Naive thymus-derived CD4-positive, alpha-beta T cell (primary cell): ENCODE measurements around the gene RPL31. TPM values are rescaled to one million over a fixed set of nuclear protein-coding genes. Genes with fewer than 3 reads are reported as not detected.

Source experiments
- ATAC-seq: fragments of 150-1000 bp; cut with Tn5 transposase; 2 replicates; pipeline ENCODE4 v1.10.0; 2021; ENCODE audit warnings: mild to moderate bottlenecking, moderate library complexity
- CTCF ChIA-PET: fragments of 350-600 bp; sonication (Branson Sonifier 250); formaldehyde crosslinking; loops from one replicate; lab custom pipeline; 2021; ENCODE audit warnings: antibody characterized with exemption; lab: Charles Lee
- POLR2A ChIA-PET: fragments of 350-600 bp; sonication (Branson Sonifier 250); formaldehyde crosslinking; loops from one replicate; lab custom pipeline; 2021; ENCODE audit warnings: antibody characterized with exemption, inconsistent platforms; lab: Charles Lee
- DNase-seq, 9 donors: peaks; one replicate each; pipeline versions ENCODE4 v3.0.0 to v3.0.0-alpha.2; 2020 to 2022; ENCODE audit warnings: mixed read lengths in 1 of 9
- H3K27ac ChIP-seq: one replicate; pipeline ENCODE4 v1.7.0; 2013; ENCODE audit warnings: mild to moderate bottlenecking, low read depth, low read length, moderate library complexity
- H3K27me3 ChIP-seq, 2 donors: one replicate each; pipeline ENCODE4 v1.7.0; 2013; ENCODE audit warnings: low read length in 2 of 2, mild to moderate bottlenecking in 2 of 2, moderate library complexity in 2 of 2; ENCODE audit not compliant: control insufficient read depth in 2 of 2, insufficient read depth in 2 of 2
- H3K36me3 ChIP-seq, 3 experiments: 1 replicate in 2 of 3; 2 replicates in 1 of 3; pipeline ENCODE4 v1.7.0; 2013; ENCODE audit warnings: low read length in 3 of 3, mild to moderate bottlenecking in 3 of 3, moderate library complexity in 1 of 3; ENCODE audit not compliant: insufficient read depth in 3 of 3, control insufficient read depth in 2 of 3
- H3K4me1 ChIP-seq, 2 donors: one replicate each; pipeline ENCODE4 v1.7.0; 2013; ENCODE audit warnings: low read length in 2 of 2, mild to moderate bottlenecking in 2 of 2, moderate library complexity in 1 of 2; ENCODE audit not compliant: control insufficient read depth in 2 of 2, insufficient read depth in 2 of 2
- H3K4me3 ChIP-seq: 2 replicates; pipeline ENCODE4 v1.7.0; 2013; ENCODE audit warnings: mild to moderate bottlenecking, low read length
- H3K9me3 ChIP-seq, 3 experiments: 1 replicate in 2 of 3; 2 replicates in 1 of 3; pipeline ENCODE4 v1.7.0; 2013; ENCODE audit warnings: low read length in 3 of 3; ENCODE audit not compliant: control insufficient read depth in 2 of 3
- H3K27ac Mint-ChIP-seq, 9 donors: one replicate each; pipeline ENCODE4 v1.8.0; 2020 to 2022; ENCODE audit warnings: mixed read lengths in 9 of 9, mild to moderate bottlenecking in 8 of 9, moderate library complexity in 5 of 9, inconsistent platforms in 2 of 9
- H3K27me3 Mint-ChIP-seq, 5 donors: one replicate each; pipeline ENCODE4 v1.8.0; 2021 to 2022; ENCODE audit warnings: mixed read lengths in 5 of 5, mild to moderate bottlenecking in 1 of 5
- H3K36me3 Mint-ChIP-seq, 5 donors: one replicate each; pipeline ENCODE4 v1.8.0; 2020 to 2022; ENCODE audit warnings: mixed read lengths in 5 of 5, mild to moderate bottlenecking in 3 of 5, inconsistent platforms in 1 of 5
- H3K4me1 Mint-ChIP-seq, 7 donors: one replicate each; pipeline ENCODE4 v1.8.0; 2020 to 2022; ENCODE audit warnings: mixed read lengths in 7 of 7, mild to moderate bottlenecking in 3 of 7, inconsistent platforms in 1 of 7
- H3K4me3 Mint-ChIP-seq, 10 donors: one replicate each; pipeline ENCODE4 v1.8.0; 2020 to 2022; ENCODE audit warnings: mild to moderate bottlenecking in 10 of 10, mixed read lengths in 10 of 10, moderate library complexity in 6 of 10, inconsistent platforms in 2 of 10
- H3K9me3 Mint-ChIP-seq, 11 donors: one replicate each; pipeline ENCODE4 v1.8.0; 2020 to 2022; ENCODE audit warnings: mixed read lengths in 11 of 11, mild to moderate bottlenecking in 4 of 11, inconsistent platforms in 1 of 11, moderate library complexity in 1 of 11
- intact Hi-C, 2 donors: fragments of 100-400 bp; cut with micrococcal nuclease; formaldehyde crosslinking; loops; one replicate each; pipeline ENCODE4 v1.15.1; 2023
- polyA plus RNA-seq, 2 donors: library from polyadenylated mRNA; unstranded; fragments of 300-500 nt; fragmentation: Illumina TruSeq; gene quantifications; one replicate each; pipeline ENCODE4 v1.2.3, GENCODE V29; 2021
- total RNA-seq, 6 experiments: library from RNA in 5 of 6; stranded (reverse) in 5 of 6; gene quantifications; 1 replicate in 5 of 6; 2 replicates in 1 of 6; pipeline ENCODE4 v1.2.3 and lab custom pipeline; 2021 to 2026

RPL31 gene
- total and polyA plus RNA-seq, 7 experiments from 2014 or later = 1,182 to 8,686 (median 2,740) TPM

- intact Hi-C loops = loop anchor here (1.0 to 5.0 kb wide), 2 partner anchors 116 to 169 kb away; partner anchors contain the start of gene TBC1D8 (in 2 of the 2)
- peaks cover 0 to 3% (median 0%) of the 10 kb centered on the region in 3 experiments for H3K36me3 ChIP-seq
- DNase-seq (no peak), ATAC-seq (no peak)
- Mint-ChIP-seq H3K4me3 (no peak overlapping the region), H3K27me3 (peaks cover 0 to 4% (median 0%) of the 10 kb centered on the region in 5 donors), H3K36me3 (peaks cover 0 to 12% (median 0%) of the 10 kb centered on the region in 5 donors), H3K27ac (no peak overlapping the region), H3K4me1 (peaks cover 0 to 6% (median 0%) of the 10 kb centered on the region in 7 donors), H3K9me3 (no peaks in the 10 kb centered on the region)
- POLR2A ChIA-PET = interaction anchor here (0.6 kb wide), 1 partner anchor 19 kb away, joined by 4 read pairs; no protein-coding TSS in a partner anchor
- H3K27ac ChIP-seq = no peak overlapping the region
- H3K4me3 ChIP-seq = no peak overlapping the region
- no peaks in the 10 kb centered on the region for H3K27me3 ChIP-seq
- CTCF ChIA-PET = interaction anchor here (0.9 kb wide), 1 partner anchor 169 kb away, joined by 3 read pairs; no protein-coding TSS in a partner anchor
- no peaks in the 10 kb centered on the region for H3K4me1 ChIP-seq
- no peaks in the 10 kb centered on the region for H3K9me3 ChIP-seq
These were observed 34.5 kb downstream of the RPL31 start for GRCh38 chr2:101036562-101036961.

GRCh38 chr2:101037161-101037755, 35.2 kb downstream of the RPL31 start:
- no peak for DNase-seq
- Histone ChIP-seq H3K27me3 (no peaks in the 10 kb centered on the region), H3K27ac (no peak overlapping the region), H3K36me3 (peaks cover 0 to 3% (median 0%) of the 10 kb centered on the region in 3 experiments), H3K4me3 (no peak overlapping the region), H3K4me1 (no peaks in the 10 kb centered on the region), H3K9me3 (no peaks in the 10 kb centered on the region)
- Mint-ChIP-seq H3K4me3 (no peak overlapping the region), H3K4me1 (peaks cover 0 to 6% (median 0%) of the 10 kb centered on the region in 7 donors), H3K36me3 (peaks cover 0 to 12% (median 0%) of the 10 kb centered on the region in 5 donors), H3K27ac (no peak overlapping the region), H3K27me3 (peaks cover 0 to 4% (median 0%) of the 10 kb centered on the region in 5 donors), H3K9me3 (no peaks in the 10 kb centered on the region)
- ATAC-seq = no peak
- ChIA-PET POLR2A (interaction anchor here (0.6 kb wide), 1 partner anchor 20 kb away, joined by 4 read pairs; no protein-coding TSS in a partner anchor), CTCF (interaction anchor here (0.9 to 1.2 kb wide), 2 partner anchors 15 to 168 kb away, joined by 3 read pairs; no protein-coding TSS in a partner anchor)
- intact Hi-C loops = loop anchor here (5.0 kb wide), 1 partner anchor 115 kb away; the partner anchor contains the start of gene TBC1D8 (in 2 of the 2)

GRCh38 chr2:101038455-101039255, 36.6 kb downstream of the RPL31 start:
- Mint-ChIP-seq H3K9me3 (no peaks in the 10 kb centered on the region), H3K4me3 (no peak overlapping the region), H3K4me1 (peaks cover 0 to 6% (median 0%) of the 10 kb centered on the region in 7 donors), H3K36me3 (peaks cover 0 to 8% (median 0%) of the 10 kb centered on the region in 5 donors), H3K27me3 (peaks cover 0 to 4% (median 0%) of the 10 kb centered on the region in 5 donors), H3K27ac (peak overlapping the region in 2 of 9 donors; percentile 8 to 21)
- ChIA-PET CTCF (interaction anchor here (1.2 kb wide), 1 partner anchor 16 kb away, joined by 3 read pairs; no protein-coding TSS in a partner anchor), POLR2A (no interaction called here)
- Histone ChIP-seq H3K36me3 (peaks cover 0 to 3% (median 0%) of the 10 kb centered on the region in 3 experiments), H3K9me3 (no peaks in the 10 kb centered on the region), H3K27me3 (no peaks in the 10 kb centered on the region), H3K4me1 (no peaks in the 10 kb centered on the region), H3K4me3 (no peak overlapping the region), H3K27ac (no peak overlapping the region)
- intact Hi-C loops = loop anchor here (5.0 kb wide), 1 partner anchor 114 kb away; the partner anchor contains the start of gene TBC1D8 (in 2 of the 2)
- DNase-seq (no peak), ATAC-seq (peak; percentile 38)

- Histone ChIP-seq H3K36me3 (peaks cover 0 to 3% (median 0%) of the 10 kb centered on the region in 3 experiments), H3K27ac (no peak overlapping the region), H3K4me1 (no peaks in the 10 kb centered on the region), H3K27me3 (no peaks in the 10 kb centered on the region), H3K9me3 (no peaks in the 10 kb centered on the region), H3K4me3 (no peak overlapping the region)
- no peaks in the 10 kb centered on the region for H3K9me3 Mint-ChIP-seq
- H3K4me1 Mint-ChIP-seq = peaks cover 0 to 6% (median 0%) of the 10 kb centered on the region in 7 donors
- CTCF ChIA-PET = interaction anchor here (0.7 kb wide), 1 partner anchor 186 kb away, joined by 4 read pairs; no protein-coding TSS in a partner anchor
- intact Hi-C loops = no loop called here
- H3K4me3 Mint-ChIP-seq = no peak overlapping the region
- POLR2A ChIA-PET = no interaction called here
- H3K27ac Mint-ChIP-seq = no peak overlapping the region
- H3K36me3 Mint-ChIP-seq = peaks cover 0 to 8% (median 0%) of the 10 kb centered on the region in 5 donors
- DNase-seq (no peak), ATAC-seq (no peak)
- H3K27me3 Mint-ChIP-seq = no peaks in the 10 kb centered on the region
These were observed 38.0 kb downstream of the RPL31 start for GRCh38 chr2:101040072-101040471.

GRCh38 chr2:101040761-101041160, 38.7 kb downstream of the RPL31 start:
- H3K9me3 ChIP-seq = no peaks in the 10 kb centered on the region
- intact Hi-C loops = no loop called here
- H3K4me3 Mint-ChIP-seq = no peak overlapping the region
- H3K9me3 Mint-ChIP-seq = no peaks in the 10 kb centered on the region
- ChIA-PET CTCF (no interaction called here), POLR2A (no interaction called here)
- no peak overlapping the region for H3K4me3 ChIP-seq
- H3K4me1 Mint-ChIP-seq = peaks cover 0 to 6% (median 0%) of the 10 kb centered on the region in 7 donors
- peaks cover 0 to 3% (median 0%) of the 10 kb centered on the region in 3 experiments for H3K36me3 ChIP-seq
- ATAC-seq = no peak
- no peaks in the 10 kb centered on the region for H3K4me1 ChIP-seq
- H3K27me3 Mint-ChIP-seq = no peaks in the 10 kb centered on the region
- H3K27ac ChIP-seq = no peak overlapping the region
- no peak for DNase-seq
- H3K36me3 Mint-ChIP-seq = peaks cover 0 to 8% (median 0%) of the 10 kb centered on the region in 5 donors
- H3K27ac Mint-ChIP-seq = no peak overlapping the region
- H3K27me3 ChIP-seq = no peaks in the 10 kb centered on the region

- H3K4me3 ChIP-seq = no peak overlapping the region
- DNase-seq (no peak), ATAC-seq (peak; percentile 61)
- H3K27ac Mint-ChIP-seq = no peak overlapping the region
- H3K27ac ChIP-seq = no peak overlapping the region
- H3K9me3 Mint-ChIP-seq = no peaks in the 10 kb centered on the region
- no peaks in the 10 kb centered on the region for H3K27me3 Mint-ChIP-seq
- intact Hi-C loops = no loop called here
- no peaks in the 10 kb centered on the region for H3K4me1 ChIP-seq
- H3K9me3 ChIP-seq = no peaks in the 10 kb centered on the region
- H3K36me3 ChIP-seq = peaks cover 0 to 3% (median 0%) of the 10 kb centered on the region in 3 experiments
- CTCF ChIA-PET = interaction anchor here (0.7 kb wide), 2 partner anchors 47 to 78 kb away, joined by 3 to 5 read pairs; no protein-coding TSS in a partner anchor
- peaks cover 0 to 8% (median 0%) of the 10 kb centered on the region in 5 donors for H3K36me3 Mint-ChIP-seq
- H3K4me1 Mint-ChIP-seq = peaks cover 0 to 6% (median 0%) of the 10 kb centered on the region in 7 donors
- POLR2A ChIA-PET = no interaction called here
- H3K27me3 ChIP-seq = no peaks in the 10 kb centered on the region
- no peak overlapping the region for H3K4me3 Mint-ChIP-seq
These were observed 39.3 kb downstream of the RPL31 start for GRCh38 chr2:101041413-101041812.
